ENCODE data around the gene HOXD12.
A peak's percentile ranks its signal among the peaks of the same experiment; 100 is the strongest.

The HOXD12 gene

DNA sequence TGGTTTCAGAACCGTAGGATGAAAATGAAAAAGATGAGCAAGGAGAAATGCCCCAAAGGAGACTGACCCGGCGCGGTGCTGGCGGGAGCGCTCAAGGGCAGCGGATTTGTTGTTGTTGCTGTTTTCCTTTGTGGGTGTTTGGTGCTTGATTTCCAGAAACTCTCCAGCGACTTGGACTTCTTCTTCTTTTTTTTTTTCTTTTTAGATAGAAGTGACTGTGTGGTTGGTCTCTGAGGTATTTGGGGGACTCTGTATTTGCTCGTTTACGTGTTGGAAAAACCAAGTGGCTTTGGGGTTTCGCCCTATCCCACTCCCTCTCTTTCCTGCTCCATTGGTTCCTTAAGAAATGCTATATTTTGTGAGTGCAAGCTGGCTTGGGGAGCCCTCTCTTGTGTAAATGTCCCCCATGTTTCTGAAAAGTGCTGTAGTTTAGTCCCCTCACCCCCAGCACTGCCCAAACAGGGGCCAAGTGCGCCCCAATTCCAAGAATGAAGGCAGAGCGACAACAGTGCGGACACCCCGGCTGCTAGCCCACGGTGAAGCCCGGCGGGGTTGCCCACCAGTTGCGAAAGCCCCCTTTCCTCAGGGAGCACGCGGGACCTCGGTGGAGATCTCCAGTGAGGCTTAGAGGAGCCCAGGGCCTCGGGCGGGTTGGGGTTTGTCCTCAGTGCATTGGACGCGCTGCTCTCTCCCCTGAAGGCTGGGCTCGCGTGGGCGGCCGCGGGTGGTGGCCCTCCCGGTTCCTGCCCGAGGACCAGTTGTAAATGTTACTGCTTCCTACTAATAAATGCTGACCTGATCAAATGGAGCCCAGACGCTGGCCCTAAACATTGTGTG, 24.7 kb downstream of the HOXD12 start:
- H3K27ac ChIP-seq (ENCODE audit: low read depth, low read length, severe bottlenecking) = no peak overlapping the region
- no peaks in the 10 kb centered on the region for H3K36me3 ChIP-seq (ENCODE audit: control insufficient read depth, insufficient read depth, low read length)
- H3K9me3 ChIP-seq (ENCODE audit: control insufficient read depth, low read length) = no peaks in the 10 kb centered on the region
- H3K4me1 ChIP-seq (ENCODE audit: control insufficient read depth, insufficient read depth, low read length, poor library complexity, severe bottlenecking) = no peaks in the 10 kb centered on the region
- WGBS, 2 experiments (ENCODE audit: insufficient coverage in 2 of 2) = 9 to 16% methylated on average over 27 to 30 of the region's 34 CpGs
- H3K4me3 ChIP-seq (ENCODE audit: extremely low read depth, insufficient read depth, low read length, poor library complexity, severe bottlenecking) = peak overlapping the region; percentile 26

DNA sequence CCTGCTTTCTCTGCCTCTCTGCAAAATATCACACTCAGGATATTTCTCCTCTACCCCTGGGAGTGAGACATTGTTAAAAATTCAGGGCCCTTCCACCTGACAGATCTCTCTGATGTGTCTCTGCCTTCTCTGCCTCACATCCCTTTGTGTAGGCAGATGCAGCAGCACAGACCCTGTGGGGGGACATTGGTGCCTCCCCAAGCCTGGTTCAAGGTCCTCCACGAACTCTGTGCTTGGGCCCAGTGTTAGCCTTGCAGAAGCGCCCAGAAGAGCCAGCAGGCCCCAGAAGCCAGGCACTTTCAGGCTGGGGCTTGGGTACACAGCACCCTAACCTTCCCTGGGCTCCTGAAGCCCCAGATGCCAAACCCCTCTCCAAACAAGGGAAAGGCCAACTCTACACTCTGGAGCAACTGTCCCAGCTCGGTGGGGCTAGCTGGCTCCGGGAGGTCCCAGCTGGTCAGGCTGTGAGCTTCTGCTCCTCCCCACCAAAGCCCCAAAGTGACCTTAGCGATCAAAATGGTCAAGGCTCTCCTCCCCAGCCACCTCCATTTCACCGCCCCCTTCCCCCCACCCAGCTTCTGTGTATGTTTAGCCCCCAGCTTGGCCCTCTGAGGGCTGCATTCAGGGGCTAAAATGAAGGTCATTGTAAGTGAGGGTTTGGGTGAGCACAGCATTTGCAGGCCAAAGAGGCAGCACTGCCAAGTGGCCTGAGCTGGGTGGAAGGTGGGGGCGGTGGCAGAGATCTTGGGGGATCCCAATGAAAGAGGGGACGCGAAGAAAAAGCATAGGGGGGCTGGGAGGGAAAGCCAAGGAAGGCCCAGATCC, 25.6 kb downstream of the HOXD12 start:
- Histone ChIP-seq H3K27ac (ENCODE audit: low read depth, low read length, severe bottlenecking) (no peak overlapping the region), H3K9me3 (ENCODE audit: control insufficient read depth, low read length) (no peaks in the 10 kb centered on the region), H3K36me3 (ENCODE audit: control insufficient read depth, insufficient read depth, low read length) (no peaks in the 10 kb centered on the region), H3K4me1 (ENCODE audit: control insufficient read depth, insufficient read depth, low read length, poor library complexity, severe bottlenecking) (no peaks in the 10 kb centered on the region), H3K4me3 (ENCODE audit: extremely low read depth, insufficient read depth, low read length, poor library complexity, severe bottlenecking) (no peak overlapping the region)
- WGBS, 2 experiments (ENCODE audit: insufficient coverage in 2 of 2) = 19 to 25% methylated on average over 5 to 7 of the region's 9 CpGs

DNA sequence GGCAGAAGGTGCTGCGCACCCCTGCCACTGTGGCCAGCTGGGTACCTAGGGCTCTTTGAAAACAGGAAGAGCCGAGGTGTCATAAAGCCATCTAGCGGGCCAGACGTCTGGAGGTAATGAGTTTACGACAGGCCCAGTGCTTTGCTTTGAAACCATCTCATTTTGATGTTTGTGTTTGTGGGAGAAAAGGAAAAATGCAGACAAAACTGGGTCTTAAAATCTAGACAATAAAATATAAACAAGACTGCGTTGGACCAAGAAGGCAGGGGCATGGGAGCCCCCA, 26.1 kb downstream of the HOXD12 start:
- no peaks in the 10 kb centered on the region for H3K4me1 ChIP-seq (ENCODE audit: control insufficient read depth, insufficient read depth, low read length, poor library complexity, severe bottlenecking)
- 14 to 15% methylated on average over 5 to 6 of the region's 6 CpGs for WGBS, 2 experiments (ENCODE audit: insufficient coverage in 2 of 2)
- no peak overlapping the region for H3K4me3 ChIP-seq (ENCODE audit: extremely low read depth, insufficient read depth, low read length, poor library complexity, severe bottlenecking)
- H3K36me3 ChIP-seq (ENCODE audit: control insufficient read depth, insufficient read depth, low read length) = no peaks in the 10 kb centered on the region
- no peak overlapping the region for H3K27ac ChIP-seq (ENCODE audit: low read depth, low read length, severe bottlenecking)
- H3K9me3 ChIP-seq (ENCODE audit: control insufficient read depth, low read length) = no peaks in the 10 kb centered on the region

DNA sequence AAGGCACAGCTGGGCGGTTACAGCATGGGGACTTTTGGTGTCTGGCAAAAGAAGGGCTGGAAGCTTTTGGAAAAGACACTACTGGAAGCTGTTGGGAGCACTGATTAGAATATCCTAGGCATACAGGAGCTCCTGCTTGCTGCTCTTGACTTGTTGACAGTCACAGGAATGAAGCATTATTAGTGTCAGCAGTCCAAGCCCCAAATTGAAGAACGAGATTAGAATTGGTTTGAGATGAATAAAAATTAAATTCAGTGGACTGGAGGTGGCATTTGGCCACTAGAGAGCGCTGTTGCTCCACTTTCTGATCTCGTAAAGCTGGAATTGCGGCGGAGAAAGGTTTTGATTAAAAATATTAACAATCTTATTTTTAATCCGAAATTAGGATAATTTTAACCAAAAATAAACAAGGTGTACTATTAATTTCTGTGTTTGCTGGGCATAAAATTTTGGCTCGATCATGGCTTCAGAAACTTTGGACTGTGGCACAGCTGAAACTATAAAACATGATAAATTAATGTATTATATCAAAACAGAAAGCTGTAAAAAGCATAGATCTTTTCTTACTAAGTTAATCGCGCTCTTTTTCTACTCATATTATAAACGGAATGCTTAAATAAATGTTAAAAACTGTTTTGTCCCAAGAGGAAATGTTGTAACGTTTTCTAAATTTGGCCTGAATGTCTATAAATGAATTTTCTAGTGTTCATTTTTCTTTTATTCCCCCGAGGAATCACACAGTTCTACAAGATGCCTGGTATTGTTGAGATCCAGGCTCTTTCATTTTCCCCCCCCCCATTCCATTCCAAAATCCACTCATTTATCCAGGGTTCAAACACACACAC, 27.6 kb downstream of the HOXD12 start:
- Histone ChIP-seq H3K4me1 (ENCODE audit: control insufficient read depth, insufficient read depth, low read length, poor library complexity, severe bottlenecking) (no peaks in the 10 kb centered on the region), H3K36me3 (ENCODE audit: control insufficient read depth, insufficient read depth, low read length) (no peaks in the 10 kb centered on the region), H3K4me3 (ENCODE audit: extremely low read depth, insufficient read depth, low read length, poor library complexity, severe bottlenecking) (no peak overlapping the region), H3K9me3 (ENCODE audit: control insufficient read depth, low read length) (no peaks in the 10 kb centered on the region), H3K27ac (ENCODE audit: low read depth, low read length, severe bottlenecking) (no peak overlapping the region)
- WGBS, 2 experiments (ENCODE audit: insufficient coverage in 2 of 2) = 14 to 20% methylated on average over 1 to 2 of the region's 13 CpGs

DNA sequence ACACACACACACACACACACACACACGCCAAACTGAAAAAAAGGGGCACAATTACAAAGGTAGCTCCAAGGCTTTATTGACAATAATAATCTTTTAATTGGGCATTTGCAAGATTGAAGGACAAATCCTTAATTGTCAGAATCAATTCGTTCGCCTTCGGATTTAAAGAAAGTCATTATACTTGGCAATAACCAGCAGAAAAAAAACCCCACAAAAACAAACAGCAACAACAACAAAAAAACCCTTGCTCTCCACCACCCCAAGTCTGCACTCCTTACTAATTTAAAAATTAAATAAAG, 28.1 kb downstream of the HOXD12 start:
- H3K4me1 ChIP-seq (ENCODE audit: control insufficient read depth, insufficient read depth, low read length, poor library complexity, severe bottlenecking) = no peaks in the 10 kb centered on the region
- H3K27ac ChIP-seq (ENCODE audit: low read depth, low read length, severe bottlenecking) = no peak overlapping the region
- 33 to 67% methylated on average over 3 of the region's 4 CpGs for WGBS, 2 experiments (ENCODE audit: insufficient coverage in 2 of 2)
- no peak overlapping the region for H3K4me3 ChIP-seq (ENCODE audit: extremely low read depth, insufficient read depth, low read length, poor library complexity, severe bottlenecking)
- no peaks in the 10 kb centered on the region for H3K36me3 ChIP-seq (ENCODE audit: control insufficient read depth, insufficient read depth, low read length)
- no peaks in the 10 kb centered on the region for H3K9me3 ChIP-seq (ENCODE audit: control insufficient read depth, low read length)

DNA sequence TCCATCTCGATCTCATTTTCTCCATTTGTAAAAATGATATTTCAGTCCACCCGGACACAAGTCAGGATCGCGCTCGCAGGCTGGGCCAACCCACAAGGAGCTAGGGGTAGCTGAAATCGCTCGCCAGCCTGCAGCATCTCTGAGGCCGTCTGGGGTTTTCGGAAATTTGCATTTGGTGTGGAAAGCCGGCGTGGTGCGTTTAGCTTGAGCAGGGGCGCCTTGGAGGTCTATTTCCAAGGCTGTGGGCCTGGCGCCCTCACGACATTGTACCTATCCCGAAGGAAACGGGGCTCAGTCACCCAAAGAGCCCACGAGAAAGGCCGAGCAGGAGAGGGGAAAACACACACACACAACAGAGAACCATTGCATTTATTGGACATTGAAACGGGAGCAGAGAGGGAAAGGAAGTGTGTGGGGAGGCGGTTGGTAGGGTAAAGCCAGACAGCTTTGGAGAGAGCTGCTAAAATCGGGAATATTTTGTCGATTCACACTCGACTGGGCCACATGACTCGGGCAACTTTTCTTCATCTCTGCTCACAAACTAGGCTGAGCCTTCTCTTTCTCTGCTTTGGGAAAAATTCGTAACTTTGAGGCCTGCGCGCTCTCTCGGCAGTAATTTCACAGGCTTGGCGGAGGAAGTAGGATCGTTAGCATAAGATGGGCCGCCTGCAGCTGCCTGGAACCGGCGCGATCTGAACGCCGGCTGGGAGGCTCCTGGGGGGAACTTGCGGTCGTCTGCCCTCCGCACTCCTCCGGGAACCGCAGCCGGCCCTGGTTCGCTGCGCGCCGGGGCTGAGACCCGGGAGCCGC, 28.8 kb downstream of the HOXD12 start:
- 2 to 3% methylated on average over 37 to 42 of the region's 49 CpGs for WGBS, 2 experiments (ENCODE audit: insufficient coverage in 2 of 2)
- H3K4me1 ChIP-seq (ENCODE audit: control insufficient read depth, insufficient read depth, low read length, poor library complexity, severe bottlenecking) = no peaks in the 10 kb centered on the region
- no peak overlapping the region for H3K27ac ChIP-seq (ENCODE audit: low read depth, low read length, severe bottlenecking)
- no peaks in the 10 kb centered on the region for H3K9me3 ChIP-seq (ENCODE audit: control insufficient read depth, low read length)
- H3K4me3 ChIP-seq (ENCODE audit: extremely low read depth, insufficient read depth, low read length, poor library complexity, severe bottlenecking) = no peak overlapping the region
- H3K36me3 ChIP-seq (ENCODE audit: control insufficient read depth, insufficient read depth, low read length) = no peaks in the 10 kb centered on the region

GRCh38 chr2:176128982-176129796, 29.6 kb downstream of the HOXD12 start, which contains the start of gene HOXD8:
Gene HOXD8 (plus strand): TSS chr2:176129705. CDS start chr2:176130367, 662 bp downstream.
- Histone ChIP-seq H3K4me3 (ENCODE audit: extremely low read depth, insufficient read depth, low read length, poor library complexity, severe bottlenecking) (peak within 1 kb of the TSS; percentile 30), H3K4me1 (ENCODE audit: control insufficient read depth, insufficient read depth, low read length, poor library complexity, severe bottlenecking) (no peaks in the 10 kb centered on the region), H3K36me3 (ENCODE audit: control insufficient read depth, insufficient read depth, low read length) (no peaks in the 10 kb centered on the region), H3K27ac (ENCODE audit: low read depth, low read length, severe bottlenecking) (no peak within 1 kb of the TSS), H3K9me3 (ENCODE audit: control insufficient read depth, low read length) (no peaks in the 10 kb centered on the region)
- WGBS, 2 experiments (ENCODE audit: insufficient coverage in 2 of 2) = 0 to 1% methylated on average over 43 to 55 of the region's 64 CpGs

- no peaks in the 10 kb centered on the region for H3K9me3 ChIP-seq (ENCODE audit: control insufficient read depth, low read length)
- H3K27ac ChIP-seq (ENCODE audit: low read depth, low read length, severe bottlenecking) = no peak overlapping the region
- H3K4me1 ChIP-seq (ENCODE audit: control insufficient read depth, insufficient read depth, low read length, poor library complexity, severe bottlenecking) = no peaks in the 10 kb centered on the region
- 1 to 2% methylated on average over 27 to 38 of the region's 43 CpGs for WGBS, 2 experiments (ENCODE audit: insufficient coverage in 2 of 2)
- H3K4me3 ChIP-seq (ENCODE audit: extremely low read depth, insufficient read depth, low read length, poor library complexity, severe bottlenecking) = peak overlapping the region; percentile 29
- H3K36me3 ChIP-seq (ENCODE audit: control insufficient read depth, insufficient read depth, low read length) = no peaks in the 10 kb centered on the region
Observed at GRCh38 chr2:176129813-176130146, 30.2 kb downstream of the HOXD12 start.

DNA sequence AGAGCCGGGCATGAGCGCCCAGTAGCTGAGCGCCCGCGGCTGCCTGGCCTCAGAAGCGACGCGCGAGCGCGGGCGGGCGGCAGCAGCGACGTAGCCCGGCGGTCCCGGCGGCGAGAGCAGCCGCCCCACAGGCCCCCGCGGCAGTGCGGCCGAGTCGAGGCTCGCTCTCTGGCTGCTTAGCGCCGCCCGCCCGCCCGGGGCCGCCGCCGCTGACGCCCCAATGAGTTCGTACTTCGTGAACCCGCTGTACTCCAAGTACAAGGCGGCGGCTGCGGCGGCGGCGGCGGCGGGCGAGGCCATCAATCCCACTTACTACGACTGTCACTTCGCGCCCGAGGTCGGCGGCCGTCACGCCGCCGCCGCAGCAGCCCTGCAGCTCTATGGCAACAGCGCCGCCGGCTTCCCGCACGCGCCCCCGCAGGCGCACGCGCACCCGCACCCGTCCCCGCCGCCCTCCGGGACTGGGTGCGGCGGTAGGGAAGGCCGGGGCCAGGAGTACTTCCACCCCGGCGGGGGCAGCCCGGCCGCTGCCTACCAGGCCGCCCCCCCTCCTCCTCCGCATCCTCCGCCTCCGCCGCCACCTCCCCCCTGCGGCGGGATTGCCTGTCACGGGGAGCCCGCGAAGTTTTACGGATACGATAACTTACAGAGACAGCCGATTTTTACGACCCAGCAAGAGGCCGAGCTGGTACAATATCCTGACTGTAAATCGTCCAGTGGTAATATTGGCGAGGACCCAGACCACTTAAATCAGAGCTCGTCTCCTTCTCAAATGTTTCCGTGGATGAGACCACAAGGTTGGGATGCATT, 30.8 kb downstream of the HOXD12 start:
- no peaks in the 10 kb centered on the region for H3K4me1 ChIP-seq (ENCODE audit: control insufficient read depth, insufficient read depth, low read length, poor library complexity, severe bottlenecking)
- no peak overlapping the region for H3K27ac ChIP-seq (ENCODE audit: low read depth, low read length, severe bottlenecking)
- WGBS, 2 experiments (ENCODE audit: insufficient coverage in 2 of 2) = 0% methylated on average over 71 to 85 of the region's 100 CpGs
- H3K4me3 ChIP-seq (ENCODE audit: extremely low read depth, insufficient read depth, low read length, poor library complexity, severe bottlenecking) = peak overlapping the region; percentile 30
- H3K9me3 ChIP-seq (ENCODE audit: control insufficient read depth, low read length) = no peaks in the 10 kb centered on the region
- H3K36me3 ChIP-seq (ENCODE audit: control insufficient read depth, insufficient read depth, low read length) = no peaks in the 10 kb centered on the region
